IPS-NIHi11 (cell line): Measurements from ENCODE around the gene LITAFD.
"Not testable (repeated sequence)": the region's sequence is repeated elsewhere in the genome, so short reads cannot be mapped to it uniquely, and the experiment has no call there.

Experiments
- DNase-seq: peaks from one replicate; pipeline ENCODE4 v3.0.0; 2012; ENCODE audit warnings: mixed read lengths, low spot score

LITAFD gene

GRCh38 chr16:8894736-8895334, 12.7 kb downstream of the LITAFD start:
- no peak for DNase-seq

DNA sequence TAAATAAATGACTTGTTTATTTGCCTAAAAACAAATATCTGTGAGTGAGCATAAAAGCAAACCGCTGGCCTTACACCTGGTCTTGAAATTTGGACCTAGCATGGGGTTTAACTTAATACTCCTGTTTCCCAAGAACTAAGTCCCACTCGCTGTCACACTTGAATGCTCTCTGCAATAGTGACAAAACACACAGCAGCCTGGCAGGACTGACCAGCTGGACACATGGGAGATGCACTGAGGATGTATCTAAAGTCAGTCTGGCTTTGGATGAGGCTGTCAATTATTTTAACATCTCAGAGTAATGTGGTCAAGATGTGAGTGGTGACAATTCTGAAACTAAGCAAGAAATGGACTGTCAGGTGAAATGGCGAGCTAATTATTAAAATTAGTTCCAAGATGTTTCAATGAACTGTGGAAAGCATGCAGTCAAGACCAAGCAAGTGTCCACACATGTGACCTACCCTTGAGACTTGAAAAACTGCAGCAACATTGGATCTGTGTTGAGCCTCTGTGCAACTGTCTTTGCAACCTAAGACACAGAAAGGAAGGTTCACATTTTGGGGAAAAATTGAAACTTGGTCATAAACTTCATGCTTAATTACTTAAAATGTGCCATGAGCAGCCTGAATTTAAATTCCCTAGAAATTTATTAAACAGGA, 16.6 kb downstream of the LITAFD start:
- no peak for DNase-seq

DNA sequence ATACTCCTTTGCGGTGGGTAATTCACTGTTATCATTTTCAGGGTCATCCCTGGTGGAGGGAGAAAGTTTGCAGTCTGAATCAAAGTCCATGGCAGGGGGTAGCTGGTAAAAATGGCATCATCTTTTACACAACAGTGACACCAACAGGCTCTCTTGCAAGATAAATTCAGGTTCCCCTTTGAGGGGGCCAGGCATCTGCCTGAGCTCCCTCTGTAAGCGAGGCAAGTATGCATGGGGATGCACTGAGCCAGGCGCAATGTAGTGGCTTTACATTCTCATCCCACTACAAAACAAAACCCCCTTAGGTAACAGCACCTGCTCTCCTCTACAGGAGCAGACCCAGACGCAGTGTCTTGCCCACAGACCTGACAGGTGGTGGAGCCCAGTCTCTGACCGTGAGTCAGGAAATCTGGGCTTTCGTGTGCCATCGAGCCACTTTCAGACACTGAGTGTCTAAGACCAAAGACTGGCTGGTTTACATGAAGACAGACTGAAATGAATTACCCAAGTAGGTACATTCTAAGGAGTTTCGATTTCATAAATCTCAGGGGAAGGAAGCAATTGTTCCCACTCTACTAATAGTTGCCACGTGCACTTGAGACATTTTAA, 17.7 kb downstream of the LITAFD start:
- DNase-seq = no peak

- DNase-seq = no peak
These were observed 18.2 kb downstream of the LITAFD start for GRCh38 chr16:8900343-8900742.

DNA sequence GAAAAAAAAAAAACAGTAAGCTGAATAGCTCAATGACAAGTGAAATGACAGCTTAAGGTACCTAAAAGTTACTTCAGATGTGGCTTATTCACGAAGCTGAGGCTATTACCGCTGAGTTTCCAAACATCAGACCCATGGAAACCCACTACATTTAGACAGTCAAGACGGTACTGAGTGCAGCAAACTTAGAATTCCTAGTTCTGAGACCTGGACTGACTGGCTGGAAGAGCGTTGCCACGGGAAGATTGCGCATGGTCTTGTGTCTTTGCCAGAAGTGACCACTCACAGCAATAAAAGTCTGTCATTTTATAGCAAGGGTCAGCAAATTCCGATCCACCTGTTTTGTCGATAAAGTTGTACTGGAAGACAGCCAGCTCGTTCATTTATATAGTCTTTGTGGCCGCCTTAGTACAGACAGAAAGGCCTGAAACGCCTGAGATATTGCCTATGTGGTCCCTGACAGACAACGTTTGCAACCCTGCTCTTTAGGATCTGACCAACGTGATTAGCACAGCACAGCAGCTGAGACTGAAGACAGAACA, 19.2 kb downstream of the LITAFD start:
- DNase-seq = no peak

DNA sequence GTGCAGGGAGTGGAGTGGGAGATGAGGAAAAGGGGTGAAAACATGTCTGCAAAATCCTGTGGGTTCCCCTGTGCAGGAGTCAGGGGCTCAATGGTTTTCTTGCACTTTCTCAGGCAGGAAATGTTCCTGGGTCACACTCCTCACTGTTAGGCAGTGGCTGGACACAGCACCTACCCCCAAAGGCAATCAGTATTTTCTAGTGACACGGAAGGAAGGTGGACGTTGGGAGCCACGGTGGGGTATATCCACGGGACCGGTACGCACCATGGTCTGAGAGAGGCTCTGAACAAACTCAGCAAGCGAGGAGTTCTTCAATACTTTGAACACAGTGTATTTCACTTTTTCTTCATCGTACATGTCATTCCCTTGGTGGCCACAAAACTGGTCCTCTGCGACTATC, 20.9 kb downstream of the LITAFD start:
- no peak for DNase-seq

DNA sequence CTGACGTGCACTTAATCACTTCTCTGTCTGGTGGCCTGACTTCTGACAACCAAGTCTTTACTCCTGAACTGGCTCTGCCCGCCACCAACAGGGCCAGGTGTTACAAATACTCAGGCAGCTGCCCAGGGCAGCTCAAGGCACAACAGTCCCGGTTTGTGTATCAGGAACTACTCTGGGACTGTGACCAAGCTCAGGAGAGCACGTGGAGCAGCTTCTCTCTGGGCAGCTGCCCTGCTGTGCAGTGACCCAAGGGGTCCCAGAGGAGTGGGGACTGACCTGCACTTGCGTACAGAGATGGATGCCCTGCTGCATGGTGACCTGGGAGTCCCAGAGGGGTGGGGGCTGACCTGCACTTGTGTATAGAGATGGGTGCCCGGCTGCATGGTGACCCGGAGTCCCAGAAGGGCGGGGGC, 21.9 kb downstream of the LITAFD start:
- DNase-seq = no peak

- no peak for DNase-seq
These were observed 23.1 kb downstream of the LITAFD start for GRCh38 chr16:8905168-8905762.

- DNase-seq = peak; percentile 62
These were observed 23.8 kb downstream of the LITAFD start for GRCh38 chr16:8905795-8906591.

- no peak for DNase-seq
These were observed 24.9 kb downstream of the LITAFD start for GRCh38 chr16:8907096-8907495.

DNA sequence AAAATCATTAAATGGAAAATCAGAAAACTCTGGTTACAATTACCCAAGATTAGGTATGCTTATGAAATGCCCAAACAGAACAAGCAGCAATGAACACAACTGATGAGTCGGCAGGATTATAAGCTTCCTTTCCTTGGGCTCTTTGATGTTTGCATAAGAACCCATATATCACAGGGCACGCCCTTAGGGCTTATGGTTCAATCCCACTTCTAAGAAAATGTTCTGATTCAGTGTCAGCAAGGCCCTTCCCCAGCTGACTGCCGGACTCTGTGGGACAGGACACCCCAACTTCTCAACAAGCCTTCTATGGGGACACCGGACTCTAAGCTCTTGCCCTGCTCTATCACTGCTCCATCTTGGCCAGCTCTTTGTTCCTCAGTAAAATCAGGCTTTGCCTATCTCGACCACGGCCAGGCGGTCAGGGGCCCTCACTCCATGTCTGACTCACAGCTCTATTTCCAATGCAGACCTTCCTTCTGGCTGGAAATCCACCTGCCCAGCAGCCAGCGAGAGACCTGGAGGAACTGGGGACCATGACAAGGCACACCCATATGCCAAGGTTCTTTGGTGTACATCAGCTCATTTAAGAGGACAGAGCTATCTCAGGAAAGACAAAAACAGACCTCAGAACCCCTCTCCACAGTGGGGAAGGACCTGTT, 26.8 kb downstream of the LITAFD start:
- no peak for DNase-seq

GRCh38 chr16:8910811-8911210, 28.7 kb downstream of the LITAFD start:
- no peak for DNase-seq

DNA sequence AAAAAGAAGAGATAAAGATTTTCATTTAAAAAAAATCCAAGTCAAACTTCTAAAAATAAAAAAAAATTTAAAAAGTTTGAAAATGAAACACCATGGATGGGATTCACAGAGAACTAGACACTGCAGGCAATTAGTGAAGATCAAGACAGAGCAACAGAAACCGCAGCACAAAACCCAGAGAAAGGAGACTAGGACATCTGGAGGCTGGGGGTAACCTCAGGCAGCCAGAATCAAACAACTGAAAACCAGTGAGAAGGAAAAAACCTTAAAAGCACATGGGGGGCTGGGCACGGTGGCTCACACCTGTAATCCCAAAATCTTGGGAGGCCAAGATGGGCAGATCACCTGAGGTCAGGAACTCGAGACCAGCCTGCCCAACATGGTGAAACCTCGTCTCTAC, 30.6 kb downstream of the LITAFD start:
- DNase-seq = no peak

- DNase-seq = no peak
These were observed 31.9 kb downstream of the LITAFD start for GRCh38 chr16:8914098-8914497.

DNA sequence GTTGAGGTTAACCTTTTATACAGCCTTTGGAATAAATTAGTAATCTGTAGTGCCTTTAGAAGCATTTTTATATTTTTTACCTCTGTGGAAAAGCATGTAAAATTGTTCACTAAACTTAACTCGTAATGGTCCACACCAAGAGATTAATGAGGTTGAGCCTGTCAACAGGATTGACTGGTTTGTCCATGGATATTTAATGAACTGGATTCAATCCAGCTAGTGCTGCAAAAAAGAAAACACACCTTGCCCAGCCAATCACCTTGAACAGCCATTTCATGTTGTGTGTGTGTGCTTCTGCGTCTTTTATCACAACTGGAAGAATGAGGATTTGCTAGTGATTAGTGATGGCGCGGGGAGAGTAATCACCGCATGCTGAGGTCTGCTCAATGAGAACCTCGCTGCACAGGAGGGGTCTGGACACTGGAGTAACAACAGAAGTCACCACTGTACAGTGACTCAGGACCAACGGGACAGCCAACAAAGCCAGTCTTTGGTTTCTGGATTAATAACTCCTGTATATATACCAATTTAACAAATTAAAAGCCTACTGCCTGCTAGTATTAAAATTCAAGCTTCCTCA, 33.7 kb downstream of the LITAFD start:
- DNase-seq = no peak

GRCh38 chr16:8916541-8917225, 34.5 kb downstream of the LITAFD start:
- no peak for DNase-seq

- DNase-seq = not testable (repeated sequence)
These were observed 35.2 kb downstream of the LITAFD start for GRCh38 chr16:8917336-8917735.

DNA sequence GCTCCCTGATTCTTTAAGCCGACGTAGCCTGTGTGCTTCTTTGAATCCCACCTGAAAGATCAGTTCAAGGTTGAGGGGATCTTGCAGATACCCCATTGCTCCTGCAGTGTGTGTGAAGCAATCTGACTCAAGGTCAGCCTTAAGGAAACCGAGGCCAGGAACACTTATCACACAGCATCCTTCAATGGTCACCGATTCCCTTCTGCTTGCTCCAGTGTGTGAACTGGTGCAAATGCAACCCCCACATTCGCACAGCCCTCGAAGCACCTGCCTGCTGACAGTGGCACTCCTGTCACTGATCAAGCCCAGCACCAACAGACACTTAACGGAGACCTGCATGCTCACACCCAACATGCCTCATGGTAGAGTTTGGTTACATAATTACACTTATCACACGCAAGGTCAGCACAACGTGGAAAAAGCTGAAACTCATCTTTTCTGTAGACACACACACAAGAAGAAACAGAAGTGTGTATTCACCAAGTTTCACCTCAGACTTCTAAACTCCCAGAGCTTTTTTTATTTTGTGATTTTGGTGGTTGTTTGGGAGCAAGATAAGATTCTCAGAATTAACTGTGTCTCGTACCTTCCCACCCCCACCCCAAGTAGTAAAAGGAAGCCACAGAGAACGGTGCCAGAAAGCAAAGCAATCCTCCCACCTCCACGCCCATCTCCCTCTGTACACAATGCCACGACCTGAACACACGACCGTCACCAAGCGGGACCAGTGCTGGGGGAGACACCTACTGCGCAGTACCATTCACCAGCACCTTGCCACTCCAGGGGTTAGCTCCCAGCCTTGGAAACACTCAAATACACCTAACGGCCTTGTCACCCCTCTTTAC, 37.2 kb downstream of the LITAFD start:
- no peak for DNase-seq

GRCh38 chr16:8919934-8920462, 37.8 kb downstream of the LITAFD start:
- no peak for DNase-seq
